ENCODE results near the gene AQP4.

AQP4 gene

GRCh38 chr18:26802330-26803200, 62.9 kb downstream of the AQP4 start:
- no peaks in the 10 kb centered on the region for H3K36me3 ChIP-seq (ENCODE audit: insufficient read depth, low read length)
- no peak overlapping the region for H3K9ac ChIP-seq (ENCODE audit: low read depth, low read length)
- H3K4me1 ChIP-seq (ENCODE audit: control insufficient read depth, insufficient read depth, low read length) = no peaks in the 10 kb centered on the region
- H3K27me3 ChIP-seq (ENCODE audit: control insufficient read depth, insufficient read depth, low read length) = no peaks in the 10 kb centered on the region
- H3K9me3 ChIP-seq (replicated peaks; ENCODE audit: low read length) = no peaks in the 10 kb centered on the region
- H3K4me2 ChIP-seq (ENCODE audit: low read length) = no peak overlapping the region
- H3K4me3 ChIP-seq (ENCODE audit: low read length) = no peak overlapping the region
